ENCODE data around the gene EXOSC7.

DNA sequence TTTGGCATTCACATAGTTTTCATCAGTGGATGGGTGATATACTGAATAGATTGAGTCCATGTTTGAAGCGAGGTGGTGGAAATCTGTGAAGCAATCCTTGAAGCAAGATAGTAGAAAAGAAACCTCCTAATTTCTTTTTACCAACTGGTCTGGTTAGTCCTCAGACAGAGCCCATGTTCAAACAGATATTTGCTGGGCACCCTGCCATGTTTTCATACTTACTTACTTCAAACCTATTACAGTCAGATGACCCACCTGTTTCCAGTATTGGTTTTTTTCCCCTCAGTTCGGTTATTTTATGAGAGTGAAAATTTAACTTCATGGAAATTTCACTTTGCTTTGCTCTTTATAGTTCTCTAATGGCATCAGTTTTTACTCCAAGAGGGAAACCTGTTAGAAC, 23.7 kb downstream of the EXOSC7 start:
- TF ChIP-seq POLR2A (IDR thresholded peaks at IDR 0.05) (no peak), EP300 (IDR thresholded peaks at IDR 0.05) (no peak), POLR2AphosphoS5 (IDR thresholded peaks at IDR 0.05) (no peak)
- TF ChIP-seq, protein P1, sequence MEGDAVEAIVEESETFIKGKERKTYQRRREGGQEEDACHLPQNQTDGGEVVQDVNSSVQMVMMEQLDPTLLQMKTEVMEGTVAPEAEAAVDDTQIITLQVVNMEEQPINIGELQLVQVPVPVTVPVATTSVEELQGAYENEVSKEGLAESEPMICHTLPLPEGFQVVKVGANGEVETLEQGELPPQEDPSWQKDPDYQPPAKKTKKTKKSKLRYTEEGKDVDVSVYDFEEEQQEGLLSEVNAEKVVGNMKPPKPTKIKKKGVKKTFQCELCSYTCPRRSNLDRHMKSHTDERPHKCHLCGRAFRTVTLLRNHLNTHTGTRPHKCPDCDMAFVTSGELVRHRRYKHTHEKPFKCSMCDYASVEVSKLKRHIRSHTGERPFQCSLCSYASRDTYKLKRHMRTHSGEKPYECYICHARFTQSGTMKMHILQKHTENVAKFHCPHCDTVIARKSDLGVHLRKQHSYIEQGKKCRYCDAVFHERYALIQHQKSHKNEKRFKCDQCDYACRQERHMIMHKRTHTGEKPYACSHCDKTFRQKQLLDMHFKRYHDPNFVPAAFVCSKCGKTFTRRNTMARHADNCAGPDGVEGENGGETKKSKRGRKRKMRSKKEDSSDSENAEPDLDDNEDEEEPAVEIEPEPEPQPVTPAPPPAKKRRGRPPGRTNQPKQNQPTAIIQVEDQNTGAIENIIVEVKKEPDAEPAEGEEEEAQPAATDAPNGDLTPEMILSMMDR (IDR thresholded peaks at IDR 0.05), result no peak
